ENCODE measurements around the gene GLS.

Gene GLS

DNA sequence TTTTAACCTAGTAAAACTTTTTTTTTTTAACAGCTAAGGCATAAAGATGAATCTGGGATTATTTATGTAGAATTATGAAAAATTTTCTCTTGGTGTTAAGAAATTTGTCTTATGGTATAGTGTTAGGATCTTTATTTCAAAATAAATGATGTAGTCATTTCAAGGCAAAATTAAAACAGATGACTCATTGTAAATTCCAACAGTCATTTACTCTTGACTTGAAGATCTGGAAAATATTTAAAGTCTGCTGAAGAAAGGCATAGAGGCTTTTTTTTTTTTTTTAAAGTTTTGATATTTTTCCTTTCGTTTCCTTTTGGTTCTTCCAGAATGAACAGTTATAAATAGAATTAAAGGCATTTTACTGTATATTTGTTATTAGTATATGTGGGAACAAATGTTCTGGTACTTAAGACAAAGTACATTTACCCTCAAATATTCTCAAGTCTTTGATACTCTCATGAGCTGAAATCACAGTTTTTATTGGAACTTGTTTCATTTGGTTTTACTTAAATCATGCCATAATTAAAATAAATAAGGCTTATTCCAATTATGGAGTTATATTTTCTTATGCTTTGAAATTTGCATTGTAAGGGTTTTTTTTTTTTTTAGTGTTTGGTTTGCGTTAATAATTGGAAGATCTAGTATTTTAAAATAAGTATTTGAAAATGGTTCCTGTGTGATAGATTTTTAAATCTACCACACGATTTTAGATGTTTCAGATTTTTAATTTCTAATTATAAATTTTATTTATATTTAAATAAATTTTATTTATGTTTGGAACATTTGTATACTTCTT is 29.9 kb downstream of the GLS start:
- Histone ChIP-seq H2AK5ac (ENCODE audit: low read length, severe bottlenecking) (no peak overlapping the region), H3K27me3 (ENCODE audit: control insufficient read depth in 1 of 2, insufficient read depth in 1 of 2, low read length in 2 of 2) (no peaks in the 10 kb centered on the region), H2BK12ac (ENCODE audit: low read length in 2 of 2) (no peak overlapping the region), H3K27ac (ENCODE audit: low read length, poor library complexity, severe bottlenecking) (peak overlapping the region; percentile 69), H3K18ac (ENCODE audit: low read depth in 1 of 2, low read length in 2 of 2) (no peak overlapping the region), H3K9ac (ENCODE audit: low read length) (peak overlapping the region; percentile 61), H3K23ac (ENCODE audit: low read length in 2 of 2) (no peak overlapping the region), H3K14ac (ENCODE audit: low read length in 2 of 2) (no peak overlapping the region), H3K4me3 (ENCODE audit: insufficient read depth in 1 of 2, low read depth in 1 of 2, low read length in 2 of 2) (no peak overlapping the region), H3K4me1 (ENCODE audit: control insufficient read depth, insufficient read depth, low read depth, low read length) (peaks cover 6% of the 10 kb centered on the region), H4K8ac (ENCODE audit: low read length) (no peak overlapping the region), H3K9me3 (ENCODE audit: control insufficient read depth, low read length) (no peaks in the 10 kb centered on the region), H2BK5ac (ENCODE audit: low read depth, low read length, poor library complexity, severe bottlenecking) (no peak overlapping the region), H2BK15ac (ENCODE audit: low read depth, poor library complexity, severe bottlenecking) (no peak overlapping the region), H3K4me2 (ENCODE audit: low read length, poor library complexity, severe bottlenecking) (no peak overlapping the region), H4K91ac (ENCODE audit: low read length) (no peak overlapping the region), H3K79me1 (replicated peaks; ENCODE audit: low read length, poor library complexity, severe bottlenecking) (peaks cover 3% of the 10 kb centered on the region), H2BK120ac (ENCODE audit: low read depth, low read length) (no peak overlapping the region), H3K4ac (ENCODE audit: low read depth in 1 of 2, low read length in 2 of 2) (no peak overlapping the region), H2AFZ (ENCODE audit: low read depth, low read length) (no peak overlapping the region), H3K36me3 (ENCODE audit: control insufficient read depth in 1 of 2, insufficient read depth in 2 of 2, low read depth in 1 of 2, low read length in 2 of 2) (peaks cover 10 to 71% of the 10 kb centered on the region in 2 experiments)
- DNase-seq: peak; percentile 71
- WGBS: 0% methylated on average over 1 of the region's 3 CpGs

DNA sequence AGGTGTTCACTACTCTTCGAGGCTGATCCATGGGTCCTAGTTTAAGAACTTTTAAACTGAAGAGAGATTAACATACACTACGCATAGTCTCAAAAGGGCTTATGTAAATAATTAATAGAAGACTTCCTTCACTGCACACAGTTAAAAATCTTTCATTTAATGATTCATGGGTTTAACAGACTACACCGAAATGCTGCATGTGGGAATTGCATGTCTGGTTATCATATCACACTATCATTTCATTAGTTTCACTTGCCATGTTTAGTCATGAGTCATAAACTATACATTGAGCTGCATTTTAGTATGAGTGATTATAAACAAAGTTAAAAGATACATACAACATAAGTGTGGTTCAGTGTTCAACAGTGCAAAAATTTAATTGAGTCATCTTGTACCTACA is 31.2 kb downstream of the GLS start:
- Histone ChIP-seq H3K9me3 (ENCODE audit: control insufficient read depth, low read length) (no peaks in the 10 kb centered on the region), H3K14ac (ENCODE audit: low read length in 2 of 2) (no peak overlapping the region), H2BK120ac (ENCODE audit: low read depth, low read length) (no peak overlapping the region), H3K4ac (ENCODE audit: low read depth in 1 of 2, low read length in 2 of 2) (no peak overlapping the region), H3K4me2 (ENCODE audit: low read length, poor library complexity, severe bottlenecking) (no peak overlapping the region), H3K36me3 (ENCODE audit: control insufficient read depth in 1 of 2, insufficient read depth in 2 of 2, low read depth in 1 of 2, low read length in 2 of 2) (peaks cover 9 to 71% of the 10 kb centered on the region in 2 experiments), H4K8ac (ENCODE audit: low read length) (no peak overlapping the region), H2BK12ac (ENCODE audit: low read length in 2 of 2) (no peak overlapping the region), H4K91ac (ENCODE audit: low read length) (no peak overlapping the region), H2BK5ac (ENCODE audit: low read depth, low read length, poor library complexity, severe bottlenecking) (no peak overlapping the region), H3K27me3 (ENCODE audit: control insufficient read depth in 1 of 2, insufficient read depth in 1 of 2, low read length in 2 of 2) (no peaks in the 10 kb centered on the region), H2AFZ (ENCODE audit: low read depth, low read length) (no peak overlapping the region), H3K18ac (ENCODE audit: low read depth in 1 of 2, low read length in 2 of 2) (no peak overlapping the region), H3K27ac (ENCODE audit: low read length, poor library complexity, severe bottlenecking) (peak overlapping the region; percentile 38), H3K4me1 (ENCODE audit: control insufficient read depth, insufficient read depth, low read depth, low read length) (peaks cover 6% of the 10 kb centered on the region), H3K23ac (ENCODE audit: low read length in 2 of 2) (no peak overlapping the region), H3K9ac (ENCODE audit: low read length) (no peak overlapping the region), H2AK5ac (ENCODE audit: low read length, severe bottlenecking) (no peak overlapping the region), H3K4me3 (ENCODE audit: insufficient read depth in 1 of 2, low read depth in 1 of 2, low read length in 2 of 2) (no peak overlapping the region), H2BK15ac (ENCODE audit: low read depth, poor library complexity, severe bottlenecking) (no peak overlapping the region), H3K79me1 (replicated peaks; ENCODE audit: low read length, poor library complexity, severe bottlenecking) (peaks cover 3% of the 10 kb centered on the region)
- DNase-seq: peak; percentile 58
- WGBS: 67% methylated on average over 1 of the region's 3 CpGs

DNA sequence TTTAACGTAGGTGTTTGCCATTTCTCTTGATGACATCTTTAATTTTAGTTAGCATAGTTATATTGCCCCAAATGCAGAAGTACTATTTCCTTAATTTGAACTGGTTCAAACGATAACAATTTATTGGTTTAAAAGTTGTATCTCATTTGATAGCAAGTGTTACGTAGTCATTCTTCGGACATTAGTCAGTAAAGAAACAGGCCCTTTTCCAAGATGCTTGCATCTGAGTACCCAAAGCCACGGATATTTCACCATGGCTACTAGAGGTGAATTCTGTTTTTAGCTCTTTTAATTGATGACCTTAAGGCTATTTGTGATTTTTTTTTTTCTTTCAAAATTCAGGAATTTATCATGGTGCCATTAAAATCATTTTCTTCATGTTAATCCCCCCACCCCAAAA is 32.1 kb downstream of the GLS start:
- WGBS: 83% methylated on average over 4 of the region's 5 CpGs

DNA sequence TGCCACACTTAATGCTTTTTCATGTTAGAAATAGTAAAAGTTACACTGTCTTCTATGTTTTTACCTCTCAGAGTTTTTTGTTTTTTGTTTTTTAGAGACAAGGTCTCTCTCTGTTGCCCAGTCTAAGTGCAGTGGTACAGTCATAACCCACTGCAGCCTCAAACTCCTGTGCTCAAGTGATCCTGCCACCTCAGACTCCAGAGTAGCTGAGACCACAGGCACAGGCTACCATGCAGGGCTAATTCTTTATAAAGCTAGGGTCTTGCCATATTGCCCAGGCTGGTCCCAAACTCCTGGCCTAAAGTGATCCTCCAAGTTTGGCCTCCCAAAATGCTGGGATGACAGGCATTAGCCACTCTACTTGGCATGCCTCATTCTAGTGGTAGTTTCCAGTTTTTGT is 33.1 kb downstream of the GLS start:
- Histone ChIP-seq H3K79me1 (replicated peaks; ENCODE audit: low read length, poor library complexity, severe bottlenecking) (peaks cover 5% of the 10 kb centered on the region), H2AFZ (ENCODE audit: low read depth, low read length) (no peak overlapping the region), H4K91ac (ENCODE audit: low read length) (no peak overlapping the region), H2BK120ac (ENCODE audit: low read depth, low read length) (no peak overlapping the region), H3K14ac (ENCODE audit: low read length in 2 of 2) (no peak overlapping the region), H3K23ac (ENCODE audit: low read length in 2 of 2) (peak overlapping the region in 1 of 2 experiments; percentile 40), H2BK5ac (ENCODE audit: low read depth, low read length, poor library complexity, severe bottlenecking) (peak overlapping the region; percentile 8), H3K4ac (ENCODE audit: low read depth in 1 of 2, low read length in 2 of 2) (no peak overlapping the region), H3K27me3 (ENCODE audit: control insufficient read depth in 1 of 2, insufficient read depth in 1 of 2, low read length in 2 of 2) (no peaks in the 10 kb centered on the region), H3K4me1 (ENCODE audit: control insufficient read depth, insufficient read depth, low read depth, low read length) (peaks cover 6% of the 10 kb centered on the region), H3K4me3 (ENCODE audit: insufficient read depth in 1 of 2, low read depth in 1 of 2, low read length in 2 of 2) (no peak overlapping the region), H2BK12ac (ENCODE audit: low read length in 2 of 2) (no peak overlapping the region), H3K27ac (ENCODE audit: low read length, poor library complexity, severe bottlenecking) (peak overlapping the region; percentile 54), H3K36me3 (ENCODE audit: control insufficient read depth in 1 of 2, insufficient read depth in 2 of 2, low read depth in 1 of 2, low read length in 2 of 2) (peaks cover 8 to 76% of the 10 kb centered on the region in 2 experiments), H3K4me2 (ENCODE audit: low read length, poor library complexity, severe bottlenecking) (no peak overlapping the region), H2AK5ac (ENCODE audit: low read length, severe bottlenecking) (peak overlapping the region; percentile 22), H3K9me3 (ENCODE audit: control insufficient read depth, low read length) (no peaks in the 10 kb centered on the region), H4K8ac (ENCODE audit: low read length) (peak overlapping the region; percentile 54), H3K18ac (ENCODE audit: low read depth in 1 of 2, low read length in 2 of 2) (no peak overlapping the region), H3K9ac (ENCODE audit: low read length) (no peak overlapping the region), H2BK15ac (ENCODE audit: low read depth, poor library complexity, severe bottlenecking) (no peak overlapping the region)
- no peak for DNase-seq

More for the DNA sequence above, 32.1 kb downstream of the GLS start:
- H2BK15ac ChIP-seq (ENCODE audit: low read depth, poor library complexity, severe bottlenecking): no peak overlapping the region
- H3K23ac ChIP-seq (ENCODE audit: low read length in 2 of 2): no peak overlapping the region
- H4K91ac ChIP-seq (ENCODE audit: low read length): no peak overlapping the region
- H3K9ac ChIP-seq (ENCODE audit: low read length): no peak overlapping the region
- DNase-seq: no peak
- peak overlapping the region; percentile 64 for H3K27ac ChIP-seq (ENCODE audit: low read length, poor library complexity, severe bottlenecking)
- H3K4ac ChIP-seq (ENCODE audit: low read depth in 1 of 2, low read length in 2 of 2): no peak overlapping the region
- no peak overlapping the region for H2BK12ac ChIP-seq (ENCODE audit: low read length in 2 of 2)
- no peak overlapping the region for H3K14ac ChIP-seq (ENCODE audit: low read length in 2 of 2)
- H2BK5ac ChIP-seq (ENCODE audit: low read depth, low read length, poor library complexity, severe bottlenecking): no peak overlapping the region
- peaks cover 3% of the 10 kb centered on the region for H3K79me1 ChIP-seq (replicated peaks; ENCODE audit: low read length, poor library complexity, severe bottlenecking)
- no peak overlapping the region for H3K4me2 ChIP-seq (ENCODE audit: low read length, poor library complexity, severe bottlenecking)
- H3K36me3 ChIP-seq (ENCODE audit: control insufficient read depth in 1 of 2, insufficient read depth in 2 of 2, low read depth in 1 of 2, low read length in 2 of 2): peaks cover 8 to 76% of the 10 kb centered on the region in 2 experiments
- H2AFZ ChIP-seq (ENCODE audit: low read depth, low read length): no peak overlapping the region
- H3K18ac ChIP-seq (ENCODE audit: low read depth in 1 of 2, low read length in 2 of 2): no peak overlapping the region
- H2AK5ac ChIP-seq (ENCODE audit: low read length, severe bottlenecking): no peak overlapping the region
- H3K4me3 ChIP-seq (ENCODE audit: insufficient read depth in 1 of 2, low read depth in 1 of 2, low read length in 2 of 2): no peak overlapping the region
- H3K4me1 ChIP-seq (ENCODE audit: control insufficient read depth, insufficient read depth, low read depth, low read length): peaks cover 6% of the 10 kb centered on the region
- no peaks in the 10 kb centered on the region for H3K27me3 ChIP-seq (ENCODE audit: control insufficient read depth in 1 of 2, insufficient read depth in 1 of 2, low read length in 2 of 2)
- H4K8ac ChIP-seq (ENCODE audit: low read length): no peak overlapping the region
- no peaks in the 10 kb centered on the region for H3K9me3 ChIP-seq (ENCODE audit: control insufficient read depth, low read length)
- H2BK120ac ChIP-seq (ENCODE audit: low read depth, low read length): no peak overlapping the region

Data from mesenchymal stem cell (in vitro differentiated cells and primary cell).